Stimulated activated CD4-positive, alpha-beta T cell treated with anti-CD3 and anti-CD28 coated beads, Interleukin-4, amount 100 ng/mL, for 48 hours (primary cell): ENCODE results near the gene SSH2.
"Not testable (repeated sequence)": the region's sequence is repeated elsewhere in the genome, so short reads cannot be mapped to it uniquely, and the experiment has no call there.

Source experiments
- DNase-seq, 2 donors: peaks; one replicate each; pipeline ENCODE4 v3.0.0-alpha.2; 2020; ENCODE audit warnings: low read depth in 2 of 2

Gene SSH2

GRCh38 chr17:29836643-29837042 lies 93.4 kb downstream of the SSH2 start:
- DNase-seq, result no peak

GRCh38 chr17:29835435-29836351 lies 94.3 kb downstream of the SSH2 start:
- DNase-seq, result no peak

- DNase-seq, result no peak
These were observed 96.2 kb downstream of the SSH2 start for GRCh38 chr17:29833801-29834200.

GRCh38 chr17:29828676-29829284 lies 101.2 kb downstream of the SSH2 start:
- no peak for DNase-seq

- DNase-seq, result no peak
These were observed 102.8 kb downstream of the SSH2 start for GRCh38 chr17:29827179-29827578.

GRCh38 chr17:29826114-29826692 lies 103.8 kb downstream of the SSH2 start:
- no peak for DNase-seq

- no peak for DNase-seq
These were observed 104.4 kb downstream of the SSH2 start for GRCh38 chr17:29825604-29826003.

- DNase-seq, result no peak
These were observed 108.1 kb downstream of the SSH2 start for GRCh38 chr17:29821897-29822296.

- DNase-seq, result no peak
These were observed 109.6 kb downstream of the SSH2 start for GRCh38 chr17:29820425-29820824.

GRCh38 chr17:29807520-29808361 lies 122.3 kb downstream of the SSH2 start:
- DNase-seq, result peak; percentile 44 to 52

GRCh38 chr17:29802246-29802645 lies 127.8 kb downstream of the SSH2 start:
- no peak for DNase-seq

GRCh38 chr17:29800457-29800856 lies 129.6 kb downstream of the SSH2 start:
- no peak for DNase-seq

- no peak for DNase-seq
These were observed 133.4 kb downstream of the SSH2 start for GRCh38 chr17:29796652-29797051.

GRCh38 chr17:29793501-29793900 lies 136.5 kb downstream of the SSH2 start:
- no peak for DNase-seq

- no peak for DNase-seq
These were observed 138.5 kb downstream of the SSH2 start for GRCh38 chr17:29791336-29792080.

GRCh38 chr17:29789196-29790170 lies 140.5 kb downstream of the SSH2 start:
- DNase-seq, result no peak

GRCh38 chr17:29787995-29788394 lies 142.0 kb downstream of the SSH2 start:
- DNase-seq, result no peak

- no peak for DNase-seq
These were observed 147.1 kb downstream of the SSH2 start for GRCh38 chr17:29782917-29783316.

GRCh38 chr17:29779812-29780190 lies 150.2 kb downstream of the SSH2 start:
- not testable (repeated sequence) for DNase-seq
